RCC 7860 (cell line): ENCODE data around the gene WIPF3.

Experiments used
- DNase-seq: peaks from one replicate; pipeline ENCODE4 v3.0.0-alpha.2; 2015; ENCODE audit warnings: low spot score
- FAIRE-seq: peaks from 2 replicates; lab custom pipeline; 2012; peaks lifted over from hg19 to GRCh38; lab: Jason Lieb, UNC

WIPF3 gene

DNA sequence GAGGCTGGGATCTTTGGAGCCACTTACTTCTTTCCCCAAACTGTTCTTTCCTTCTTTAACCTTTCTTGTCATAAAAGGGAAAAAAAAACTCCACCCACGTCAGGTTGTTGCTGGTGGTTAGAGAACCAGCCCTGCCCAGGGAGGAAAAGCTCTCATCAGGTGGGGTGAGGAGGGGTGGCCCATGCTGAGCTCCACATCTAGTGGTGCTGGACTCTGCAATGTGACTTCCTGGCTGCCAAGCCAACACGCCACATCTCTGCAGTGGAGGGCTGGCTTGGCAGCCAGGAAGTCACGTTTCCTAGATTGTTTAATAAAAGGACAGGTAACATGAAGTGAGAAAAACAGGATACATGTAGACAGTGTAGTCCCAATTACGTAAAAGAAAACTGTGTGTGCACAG is 37.4 kb downstream of the WIPF3 start:
- FAIRE-seq (no peak), DNase-seq (no peak)

DNA sequence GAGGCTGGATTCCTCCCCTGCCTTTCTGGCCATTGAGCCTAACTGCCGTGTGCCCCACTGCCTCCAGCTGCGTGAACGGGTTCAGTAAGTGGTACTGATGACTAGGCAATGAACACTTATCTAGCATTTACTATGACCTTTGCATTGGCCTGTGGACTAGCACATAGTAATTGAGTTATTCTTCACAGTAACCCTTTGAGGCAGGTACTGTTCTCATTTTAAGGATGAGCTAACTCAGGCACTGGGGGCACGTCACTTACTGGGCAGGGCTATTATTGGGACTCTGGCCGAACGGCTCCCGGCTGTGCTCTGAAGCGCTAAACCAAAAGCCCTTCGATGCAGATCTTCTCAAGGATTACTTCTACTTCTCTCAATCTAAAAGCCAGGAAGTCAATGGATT is 38.3 kb downstream of the WIPF3 start:
- FAIRE-seq, result no peak
- no peak for DNase-seq

DNA sequence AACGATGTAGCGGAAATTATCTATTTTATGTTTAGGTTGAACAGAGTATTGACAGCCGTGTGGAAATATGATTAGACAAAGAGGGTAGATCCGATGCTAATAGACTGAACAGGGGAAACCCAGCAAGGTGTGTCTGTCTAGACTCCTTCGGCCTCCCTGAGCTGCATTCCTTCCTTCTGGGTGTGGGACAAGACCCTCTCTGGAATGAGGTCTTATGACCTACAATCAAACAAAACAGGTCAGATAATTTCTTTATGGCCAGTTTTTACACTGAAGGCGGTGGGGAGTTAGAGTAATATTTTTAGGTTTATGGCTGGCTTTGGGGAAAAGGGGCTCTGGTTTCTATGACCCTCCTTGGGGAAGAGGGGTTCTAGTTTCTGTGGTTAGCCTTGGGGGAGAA is 41.2 kb downstream of the WIPF3 start:
- DNase-seq, result no peak
- FAIRE-seq, result no peak

DNA sequence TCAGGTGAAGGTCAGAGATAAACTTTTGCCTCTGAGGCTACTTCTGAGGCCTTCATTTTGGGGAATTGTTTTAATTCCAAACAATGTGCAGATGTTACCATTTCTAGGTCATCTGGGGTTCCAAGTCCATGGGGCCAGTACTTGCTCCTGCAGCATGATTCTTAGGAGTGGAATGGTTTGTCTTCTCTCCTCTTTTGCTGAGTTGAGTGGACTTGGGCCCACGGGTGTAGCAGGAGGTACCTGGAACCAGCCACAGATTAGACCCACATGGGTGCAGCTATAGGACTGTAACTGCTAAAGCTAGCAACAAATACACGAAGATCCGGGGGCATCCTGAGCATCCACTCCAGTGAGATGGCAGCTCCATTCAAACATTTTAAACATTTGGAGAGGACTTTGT is 41.6 kb downstream of the WIPF3 start:
- DNase-seq (no peak), FAIRE-seq (no peak)

GRCh38 chr7:29848941-29849340 is 42.6 kb downstream of the WIPF3 start:
- FAIRE-seq, result no peak

GRCh38 chr7:29851487-29851886 is 45.2 kb downstream of the WIPF3 start:
- no peak for DNase-seq
- no peak for FAIRE-seq

More at GRCh38 chr7:29848941-29849340, 42.6 kb downstream of the WIPF3 start:
- no peak for DNase-seq

DNA sequence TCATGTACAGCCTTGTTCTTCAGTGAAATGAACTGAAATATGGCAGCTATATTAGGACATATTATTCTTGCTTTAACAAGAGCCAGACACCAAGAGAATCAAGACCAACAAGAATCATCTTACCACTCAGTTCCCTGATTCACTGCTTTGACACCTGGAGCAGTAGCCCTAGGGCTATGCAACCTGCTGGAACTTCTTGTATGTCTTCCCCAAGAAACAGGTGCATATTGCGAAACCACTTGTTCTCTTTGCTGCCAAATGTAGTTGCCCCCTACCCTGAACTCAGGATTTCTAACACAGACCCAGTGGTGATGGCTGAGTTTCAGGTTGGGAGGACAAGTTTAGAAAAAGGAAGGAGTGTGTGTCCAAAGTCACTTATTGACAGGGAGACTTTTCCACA is 46.1 kb downstream of the WIPF3 start:
- FAIRE-seq, result no peak
- no peak for DNase-seq

DNA sequence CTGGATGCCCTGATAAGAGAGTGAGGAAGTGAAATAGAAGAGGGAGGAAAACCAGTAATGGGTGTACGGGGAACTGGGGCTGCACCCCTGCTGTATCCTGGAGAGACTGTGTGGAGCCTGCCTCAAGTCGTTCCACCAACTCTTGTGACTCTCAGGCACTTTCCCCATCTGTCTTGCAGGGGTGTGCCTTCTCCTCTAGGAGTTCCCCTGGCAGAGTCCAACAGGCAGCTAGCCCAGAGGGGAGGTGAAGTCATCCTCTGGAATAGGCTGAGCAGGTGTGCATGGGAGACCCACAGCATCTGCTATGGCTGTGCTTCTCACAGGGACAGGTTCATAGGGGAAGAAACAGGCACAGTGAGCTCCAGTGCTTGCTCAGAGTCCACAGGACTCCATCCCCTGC is 46.8 kb downstream of the WIPF3 start:
- FAIRE-seq (no peak), DNase-seq (no peak)

DNA sequence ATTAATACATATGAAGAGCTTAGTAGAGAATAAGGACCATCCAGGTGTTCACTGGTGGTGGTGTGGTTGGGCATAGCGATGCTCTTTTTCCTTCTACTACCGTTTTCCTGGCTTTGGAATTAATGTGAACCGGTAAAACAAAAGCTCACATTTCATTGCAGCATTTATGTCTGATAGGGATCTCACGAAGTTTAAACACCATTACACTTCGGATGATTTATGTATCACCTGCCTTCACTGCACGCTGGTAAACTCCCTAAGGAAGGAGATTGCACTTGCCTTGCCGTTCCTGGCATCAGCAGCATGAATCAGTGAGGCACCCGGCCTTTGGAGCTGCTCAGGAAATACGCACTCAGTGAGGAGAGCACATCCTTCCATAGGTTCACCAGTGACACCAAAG is 47.5 kb downstream of the WIPF3 start:
- FAIRE-seq (no peak), DNase-seq (no peak)

GRCh38 chr7:29854257-29854938 is 48.1 kb downstream of the WIPF3 start:
- FAIRE-seq, result no peak
- no peak for DNase-seq

DNA sequence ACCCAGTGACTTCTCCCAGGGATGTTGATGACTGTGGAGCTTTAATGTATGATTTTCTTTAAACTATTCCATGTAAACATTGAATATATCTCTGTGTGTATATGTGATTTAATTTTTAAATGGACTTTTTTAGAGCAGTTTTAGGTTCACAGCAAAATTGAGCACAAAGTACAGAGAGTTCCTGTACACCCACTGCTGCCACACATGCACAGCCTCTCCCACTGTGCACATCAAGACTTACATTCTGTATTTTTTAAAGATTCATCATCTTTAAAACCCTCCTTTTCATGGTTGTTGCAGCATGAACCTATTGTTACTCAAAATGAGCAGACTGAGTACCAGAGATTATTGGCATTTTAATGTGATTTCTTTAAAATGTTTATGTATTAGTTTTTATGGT is 51.3 kb downstream of the WIPF3 start:
- no peak for DNase-seq
- no peak for FAIRE-seq

- no peak for FAIRE-seq
- DNase-seq, result no peak
These were observed 52.1 kb downstream of the WIPF3 start for GRCh38 chr7:29858191-29858951.

GRCh38 chr7:29859104-29859503 is 52.8 kb downstream of the WIPF3 start:
- FAIRE-seq (no peak), DNase-seq (no peak)

DNA sequence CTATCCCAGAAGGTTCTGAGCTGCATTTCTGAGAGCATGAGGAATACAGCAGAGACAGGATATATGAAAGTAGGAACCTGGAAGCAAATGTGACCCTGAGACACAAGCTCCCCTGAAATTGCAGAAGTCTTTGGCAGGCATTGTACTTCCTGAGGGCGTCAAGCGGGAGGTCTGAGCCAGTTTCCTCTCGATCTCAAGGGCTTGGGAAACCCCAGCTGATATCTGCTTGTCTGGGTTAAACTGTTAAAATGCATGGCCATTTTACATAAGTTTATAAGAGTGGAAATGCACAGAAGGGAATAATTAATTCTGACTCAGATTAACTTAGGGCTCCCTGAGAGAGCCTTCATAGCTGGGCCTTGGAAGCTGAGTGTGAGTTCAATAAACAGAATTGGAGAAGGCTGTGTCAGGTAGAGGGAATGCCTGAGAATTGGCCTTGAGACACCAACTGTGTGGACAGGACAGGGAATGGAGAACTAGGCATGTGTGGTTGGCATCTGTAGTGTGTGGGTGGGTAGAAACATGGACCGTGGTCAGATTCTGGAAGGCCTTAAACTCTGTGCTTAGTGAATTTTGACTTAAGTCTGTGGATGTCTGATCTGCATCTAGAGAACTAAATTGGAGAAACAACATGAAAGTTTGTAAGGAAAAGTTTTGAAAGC is 53.3 kb downstream of the WIPF3 start:
- no peak for FAIRE-seq
- no peak for DNase-seq

- DNase-seq (no peak), FAIRE-seq (no peak)
These were observed 53.9 kb downstream of the WIPF3 start for GRCh38 chr7:29860186-29860585.

DNA sequence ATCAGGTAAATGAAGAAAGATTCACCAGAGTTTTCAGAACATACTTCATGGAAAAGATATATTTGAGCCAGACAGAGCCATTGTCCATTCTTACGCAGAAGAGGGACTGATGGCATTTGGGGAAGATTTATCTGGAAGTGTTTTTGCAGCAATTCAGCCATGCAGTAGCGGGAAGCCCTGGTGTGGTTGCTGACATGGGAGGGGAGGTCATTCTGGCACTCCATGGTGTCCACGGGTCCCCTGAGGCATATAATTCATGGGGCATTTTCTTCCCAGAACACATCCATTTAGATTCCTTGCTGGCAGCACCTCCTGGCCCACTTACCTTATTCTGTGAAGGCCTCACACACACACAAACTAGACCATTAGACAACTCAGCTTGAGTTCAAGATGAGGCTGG is 55.6 kb downstream of the WIPF3 start:
- FAIRE-seq, result no peak
- no peak for DNase-seq

DNA sequence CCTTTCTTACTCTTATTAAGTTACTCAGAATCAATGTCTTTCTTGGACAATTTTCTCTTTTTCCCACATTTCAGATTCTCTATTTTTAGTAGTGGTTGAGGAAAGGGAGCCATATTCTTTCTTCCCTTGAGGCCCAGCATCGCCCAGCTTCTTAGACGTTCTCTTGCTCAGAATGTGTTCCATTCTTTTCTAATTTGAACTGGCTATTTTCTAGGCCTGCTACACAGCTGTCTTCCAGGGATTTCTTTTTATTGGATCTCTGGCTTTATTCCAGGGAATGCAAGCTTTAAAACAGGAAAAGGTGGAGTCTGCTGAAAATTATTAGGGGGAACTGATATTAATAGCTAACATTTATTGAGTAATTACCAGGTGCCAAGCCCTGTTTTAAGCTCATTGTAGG is 58.3 kb downstream of the WIPF3 start:
- DNase-seq, result no peak
- no peak for FAIRE-seq

- FAIRE-seq (no peak), DNase-seq (peak; percentile 54)
These were observed 59.2 kb downstream of the WIPF3 start for GRCh38 chr7:29865526-29865925.

DNA sequence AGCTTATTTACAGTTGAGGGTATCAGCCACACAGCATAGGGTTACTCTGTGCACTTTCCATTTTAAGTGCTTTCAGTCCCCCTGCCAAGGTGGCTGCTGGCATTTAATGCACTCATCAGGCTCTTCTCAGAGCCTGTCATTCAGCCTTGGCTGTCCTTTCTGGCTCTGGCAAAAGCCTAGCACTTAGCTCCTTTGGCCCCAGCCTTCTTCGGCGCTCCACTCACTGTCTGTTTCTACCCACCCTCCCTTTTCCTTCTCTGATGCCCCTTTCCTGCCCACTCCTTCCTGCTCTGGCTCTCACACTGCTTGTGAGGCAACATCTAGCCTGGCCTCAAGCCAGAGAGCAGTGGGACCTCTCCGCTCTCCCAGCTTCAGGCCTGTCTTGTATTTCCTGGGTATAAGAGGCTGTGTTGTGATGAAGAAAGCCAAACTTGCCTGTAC is 60.2 kb downstream of the WIPF3 start:
- DNase-seq, result no peak

DNA sequence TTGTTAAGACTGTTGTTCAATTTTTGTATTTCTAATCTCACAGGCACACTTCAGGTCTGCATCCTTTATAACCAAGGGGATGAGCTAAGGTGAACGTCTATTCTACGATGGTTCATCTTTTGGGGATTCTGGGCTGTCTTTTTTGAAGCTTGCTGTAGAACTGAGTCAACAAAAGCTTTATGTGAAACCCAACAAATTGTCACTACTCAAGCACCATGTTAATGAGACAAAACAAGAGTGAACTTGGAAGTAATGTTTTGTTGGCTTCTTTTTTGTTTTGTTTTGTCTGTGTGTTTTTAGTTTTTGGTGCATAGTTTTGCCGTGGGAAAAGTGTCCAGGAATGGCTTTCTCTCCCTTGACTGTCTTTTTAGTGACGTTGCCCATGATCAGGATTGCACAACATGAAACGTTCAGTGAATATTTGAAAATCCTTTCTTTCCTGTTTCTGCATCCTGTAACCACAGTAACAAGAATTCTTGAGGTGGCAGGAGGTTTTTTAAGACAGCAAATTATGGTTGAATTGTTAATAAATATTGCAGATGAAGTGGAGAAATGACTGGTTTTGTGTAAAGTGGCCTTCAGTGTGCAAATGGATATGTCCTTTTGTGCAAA is 65.6 kb downstream of the WIPF3 start:
- FAIRE-seq (no peak), DNase-seq (no peak)

More for the DNA sequence above, 60.2 kb downstream of the WIPF3 start:
- FAIRE-seq, result no peak

DNA sequence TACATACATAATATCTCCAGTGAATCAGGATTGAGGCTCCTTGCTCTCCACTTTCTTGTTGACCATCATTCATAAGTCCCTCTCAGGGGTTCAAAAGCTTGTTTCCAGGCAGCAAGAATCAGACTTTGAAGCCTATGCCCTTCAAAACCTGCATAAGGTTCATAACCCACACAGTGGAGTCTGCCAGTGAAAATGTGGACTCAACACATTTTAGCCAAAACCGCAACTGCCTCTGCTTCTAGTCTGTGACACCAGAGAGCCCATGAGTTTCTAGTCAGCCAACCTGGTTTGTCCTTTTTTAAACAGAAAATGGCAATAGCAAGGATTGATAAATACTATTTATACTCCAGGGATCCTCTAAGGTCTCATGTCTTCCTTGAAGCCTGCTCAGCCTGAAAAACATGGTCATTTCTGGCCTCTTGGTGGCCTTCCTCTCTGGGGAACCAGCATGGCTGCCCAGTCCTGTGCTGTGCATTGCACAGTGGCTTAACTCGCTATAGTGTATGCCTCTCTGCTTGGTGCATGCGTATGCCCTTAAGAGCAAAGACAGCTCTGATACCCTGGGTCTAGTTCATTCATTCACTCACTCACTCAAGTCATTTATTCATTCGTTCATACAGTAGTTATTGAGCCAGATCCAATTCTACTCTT is 67.5 kb downstream of the WIPF3 start:
- no peak for FAIRE-seq
- DNase-seq, result no peak
